Neural cell (in vitro differentiated cells): ENCODE results near the gene ACOT12. TPM values are rescaled to one million over a fixed set of nuclear protein-coding genes. Genes with fewer than 3 reads are reported as not detected.

Experiments used
- H2AFZ ChIP-seq: fragments of 200-600, 300-800 bp; sonication (generic), shearing (Covaris generic); 2 replicates; pipeline ENCODE4 v1.6.0; 2014; ENCODE audit warnings: low read depth, mild to moderate bottlenecking, antibody characterized with exemption, low read length, moderate library complexity
- H3F3A ChIP-seq: fragments of 200-600 bp; shearing (Covaris generic); 2 replicates; pipeline ENCODE4 v1.6.1; 2016; ENCODE audit warnings: mild to moderate bottlenecking, moderate library complexity, mixed read lengths, antibody characterized with exemption, low read length; ENCODE audit not compliant: insufficient read depth, poor library complexity, severe bottlenecking
- H3K27ac ChIP-seq: fragments of 200-600, 300-800 bp; sonication (generic), shearing (Covaris generic); 2 replicates; pipeline ENCODE4 v1.5.1; 2014; ENCODE audit warnings: mild to moderate bottlenecking, low read length, moderate library complexity
- H3K27me3 ChIP-seq: fragments of 300-800, 200-600 bp; sonication (generic), shearing (Covaris generic); 2 replicates; pipeline ENCODE4 v1.6.0; 2014; ENCODE audit warnings: mild to moderate bottlenecking, low read depth, low read length, moderate library complexity; ENCODE audit not compliant: insufficient read depth
- H3K36me3 ChIP-seq: fragments of 300-800, 200-600 bp; sonication (generic), shearing (Covaris generic); 2 replicates; pipeline ENCODE4 v1.5.1; 2014; ENCODE audit warnings: mild to moderate bottlenecking, antibody characterized with exemption, low read length, moderate library complexity; ENCODE audit not compliant: insufficient read depth
- H3K4me2 ChIP-seq: fragments of 300-800, 200-600 bp; sonication (generic), shearing (Covaris generic); 2 replicates; pipeline ENCODE4 v1.6.0; 2014; ENCODE audit warnings: mild to moderate bottlenecking, low read length
- H3K4me3 ChIP-seq: fragments of 300-800, 200-600 bp; sonication (generic), shearing (Covaris generic); 2 replicates; pipeline ENCODE4 v1.5.1; 2014; ENCODE audit warnings: mild to moderate bottlenecking, low read length, moderate library complexity
- H3K79me2 ChIP-seq: fragments of 200-600 bp; shearing (Covaris generic); replicated peaks from 2 replicates; pipeline ENCODE4 v1.6.0; 2014; ENCODE audit warnings: mild to moderate bottlenecking, low read length, moderate library complexity; ENCODE audit not compliant: insufficient read depth
- H3K9ac ChIP-seq: fragments of 300-800, 200-600 bp; sonication (generic), shearing (Covaris generic); 2 replicates; pipeline ENCODE4 v1.6.1; 2016; ENCODE audit warnings: mild to moderate bottlenecking, low read length, mixed read lengths
- H3K9me2 ChIP-seq: fragments of 200-600 bp; shearing (Covaris generic); 2 replicates; pipeline ENCODE4 v1.6.1; 2016; ENCODE audit warnings: mild to moderate bottlenecking, low read length, mixed read lengths; ENCODE audit not compliant: insufficient read depth
- H3K9me3 ChIP-seq: fragments of 200-600, 300-800 bp; sonication (generic), shearing (Covaris generic); 2 replicates; pipeline ENCODE4 v1.6.1; 2016; ENCODE audit warnings: mild to moderate bottlenecking, mixed run types, low read length, moderate library complexity, mixed read lengths
- H4K20me1 ChIP-seq: fragments of 200-600 bp; shearing (Covaris generic); 2 replicates; pipeline ENCODE4 v1.6.1; 2016; ENCODE audit warnings: mild to moderate bottlenecking, mixed run types; ENCODE audit not compliant: insufficient read depth
- EP300 ChIP-seq: fragments of 450-650 bp; conservative IDR thresholded peaks from 2 replicates; pipeline ENCODE4 v1.6.1; 2014; ENCODE audit warnings: antibody characterized with exemption, mild to moderate bottlenecking, moderate library complexity; ENCODE audit not compliant: poor library complexity, severe bottlenecking
- EZH2 ChIP-seq: fragments of 200-600, 300-800 bp; shearing (Covaris generic), sonication (generic); IDR thresholded peaks from 2 replicates; pipeline ENCODE4 v1.6.1; 2014; ENCODE audit warnings: antibody characterized with exemption, low read length, borderline replicate concordance, mild to moderate bottlenecking; ENCODE audit not compliant: insufficient read depth, poor library complexity, severe bottlenecking
- MXI1 ChIP-seq: fragments of 450-650 bp; conservative IDR thresholded peaks from 2 replicates; pipeline ENCODE4 v1.6.1; 2014; ENCODE audit warnings: antibody characterized with exemption, mild to moderate bottlenecking; ENCODE audit not compliant: poor library complexity, severe bottlenecking
- POLR2AphosphoS5 ChIP-seq: IDR thresholded peaks from 2 replicates; pipeline ENCODE4 v1.6.1; 2012
- RAD21 ChIP-seq: fragments of 450-650 bp; conservative IDR thresholded peaks from 2 replicates; pipeline ENCODE4 v1.6.1; 2014; ENCODE audit warnings: antibody characterized with exemption, mild to moderate bottlenecking, moderate library complexity
- SMC3 ChIP-seq: fragments of 450-650 bp; conservative IDR thresholded peaks from 2 replicates; pipeline ENCODE4 v1.6.1; 2014; ENCODE audit warnings: antibody characterized with exemption, mild to moderate bottlenecking, moderate library complexity; ENCODE audit not compliant: poor library complexity
- TAF1 ChIP-seq: IDR thresholded peaks from 2 replicates; pipeline ENCODE4 v1.6.1; 2012; ENCODE audit warnings: low read depth
- polyA plus RNA-seq: library from polyadenylated mRNA; depleted of rRNA; stranded (reverse); fragments of >200 nt; gene quantifications from 2 replicates; pipeline ENCODE4 v1.2.3, GENCODE V29; 2014
- TF ChIP-seq, protein P1 (sequence below): IDR thresholded peaks from 2 replicates; pipeline ENCODE4 v1.6.1; 2012; ENCODE audit warnings: borderline replicate concordance
- TF ChIP-seq, protein P2 (sequence below): fragments of 450-650 bp; IDR thresholded peaks from 2 replicates; pipeline ENCODE4 v1.5.1; 2014; ENCODE audit warnings: antibody characterized with exemption, mild to moderate bottlenecking, moderate library complexity; ENCODE audit not compliant: poor library complexity, severe bottlenecking

Gene ACOT12
- polyA plus RNA-seq, 1 donor from 2014 or later: 1.2 TPM

DNA sequence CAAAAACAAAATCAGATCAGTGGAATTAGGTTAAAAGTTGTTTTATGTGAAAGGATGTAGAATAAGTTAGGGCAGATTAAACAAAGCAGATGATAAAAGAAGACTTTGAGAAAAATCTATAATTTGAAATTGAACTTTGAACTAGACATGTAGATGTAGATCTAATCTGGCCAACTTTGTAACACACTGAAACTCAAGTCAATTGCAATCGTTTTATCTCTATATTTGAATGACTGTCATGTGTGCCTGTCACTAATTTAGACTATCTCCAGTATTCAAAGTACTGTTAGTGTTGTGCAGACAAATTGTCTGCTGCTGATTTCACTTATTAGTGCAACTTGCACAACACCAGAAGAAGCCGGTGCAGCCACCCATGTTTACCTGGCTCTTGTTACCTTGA, 39.8 kb downstream of the ACOT12 start:
- Histone ChIP-seq H3K4me3 (no peak overlapping the region), H3K9ac (no peak overlapping the region), H3K4me2 (no peak overlapping the region), H3K27me3 (no peaks in the 10 kb centered on the region), H3K9me2 (no peaks in the 10 kb centered on the region), H4K20me1 (no peaks in the 10 kb centered on the region), H3K79me2 (no peaks in the 10 kb centered on the region), H3K27ac (no peak overlapping the region), H2AFZ (no peak overlapping the region), H3F3A (no peaks in the 10 kb centered on the region), H3K36me3 (no peaks in the 10 kb centered on the region), H3K9me3 (no peaks in the 10 kb centered on the region)
- TF ChIP-seq TAF1 (no peak), EZH2 (no peak), RAD21 (no peak), EP300 (no peak), POLR2AphosphoS5 (no peak), MXI1 (no peak), SMC3 (no peak)
- TF ChIP-seq, protein P1, sequence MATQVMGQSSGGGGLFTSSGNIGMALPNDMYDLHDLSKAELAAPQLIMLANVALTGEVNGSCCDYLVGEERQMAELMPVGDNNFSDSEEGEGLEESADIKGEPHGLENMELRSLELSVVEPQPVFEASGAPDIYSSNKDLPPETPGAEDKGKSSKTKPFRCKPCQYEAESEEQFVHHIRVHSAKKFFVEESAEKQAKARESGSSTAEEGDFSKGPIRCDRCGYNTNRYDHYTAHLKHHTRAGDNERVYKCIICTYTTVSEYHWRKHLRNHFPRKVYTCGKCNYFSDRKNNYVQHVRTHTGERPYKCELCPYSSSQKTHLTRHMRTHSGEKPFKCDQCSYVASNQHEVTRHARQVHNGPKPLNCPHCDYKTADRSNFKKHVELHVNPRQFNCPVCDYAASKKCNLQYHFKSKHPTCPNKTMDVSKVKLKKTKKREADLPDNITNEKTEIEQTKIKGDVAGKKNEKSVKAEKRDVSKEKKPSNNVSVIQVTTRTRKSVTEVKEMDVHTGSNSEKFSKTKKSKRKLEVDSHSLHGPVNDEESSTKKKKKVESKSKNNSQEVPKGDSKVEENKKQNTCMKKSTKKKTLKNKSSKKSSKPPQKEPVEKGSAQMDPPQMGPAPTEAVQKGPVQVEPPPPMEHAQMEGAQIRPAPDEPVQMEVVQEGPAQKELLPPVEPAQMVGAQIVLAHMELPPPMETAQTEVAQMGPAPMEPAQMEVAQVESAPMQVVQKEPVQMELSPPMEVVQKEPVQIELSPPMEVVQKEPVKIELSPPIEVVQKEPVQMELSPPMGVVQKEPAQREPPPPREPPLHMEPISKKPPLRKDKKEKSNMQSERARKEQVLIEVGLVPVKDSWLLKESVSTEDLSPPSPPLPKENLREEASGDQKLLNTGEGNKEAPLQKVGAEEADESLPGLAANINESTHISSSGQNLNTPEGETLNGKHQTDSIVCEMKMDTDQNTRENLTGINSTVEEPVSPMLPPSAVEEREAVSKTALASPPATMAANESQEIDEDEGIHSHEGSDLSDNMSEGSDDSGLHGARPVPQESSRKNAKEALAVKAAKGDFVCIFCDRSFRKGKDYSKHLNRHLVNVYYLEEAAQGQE: no peak
- TF ChIP-seq, protein P2, sequence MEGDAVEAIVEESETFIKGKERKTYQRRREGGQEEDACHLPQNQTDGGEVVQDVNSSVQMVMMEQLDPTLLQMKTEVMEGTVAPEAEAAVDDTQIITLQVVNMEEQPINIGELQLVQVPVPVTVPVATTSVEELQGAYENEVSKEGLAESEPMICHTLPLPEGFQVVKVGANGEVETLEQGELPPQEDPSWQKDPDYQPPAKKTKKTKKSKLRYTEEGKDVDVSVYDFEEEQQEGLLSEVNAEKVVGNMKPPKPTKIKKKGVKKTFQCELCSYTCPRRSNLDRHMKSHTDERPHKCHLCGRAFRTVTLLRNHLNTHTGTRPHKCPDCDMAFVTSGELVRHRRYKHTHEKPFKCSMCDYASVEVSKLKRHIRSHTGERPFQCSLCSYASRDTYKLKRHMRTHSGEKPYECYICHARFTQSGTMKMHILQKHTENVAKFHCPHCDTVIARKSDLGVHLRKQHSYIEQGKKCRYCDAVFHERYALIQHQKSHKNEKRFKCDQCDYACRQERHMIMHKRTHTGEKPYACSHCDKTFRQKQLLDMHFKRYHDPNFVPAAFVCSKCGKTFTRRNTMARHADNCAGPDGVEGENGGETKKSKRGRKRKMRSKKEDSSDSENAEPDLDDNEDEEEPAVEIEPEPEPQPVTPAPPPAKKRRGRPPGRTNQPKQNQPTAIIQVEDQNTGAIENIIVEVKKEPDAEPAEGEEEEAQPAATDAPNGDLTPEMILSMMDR: no peak

DNA sequence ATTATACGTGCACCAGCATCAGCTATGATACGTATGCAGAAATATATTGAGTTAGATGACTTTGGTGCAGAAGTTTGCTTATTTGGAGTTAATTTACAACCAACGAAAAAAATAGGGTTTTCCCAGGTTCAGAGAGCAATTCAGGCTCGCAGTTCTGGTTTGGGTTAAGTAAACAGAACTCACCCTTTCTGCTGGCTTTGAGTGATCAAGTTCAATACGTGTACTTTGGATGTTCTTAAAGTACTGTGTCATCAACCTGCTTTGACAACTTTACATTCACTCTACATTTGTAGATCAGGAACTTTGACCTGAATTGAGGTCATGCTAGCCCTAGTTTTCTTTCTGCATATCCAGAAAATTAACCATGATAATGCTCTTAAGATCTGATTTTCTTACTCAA, 40.7 kb downstream of the ACOT12 start:
- no peak overlapping the region for H3K9ac ChIP-seq
- TF ChIP-seq EP300: no peak
- no peak for TF ChIP-seq SMC3
- TF ChIP-seq POLR2AphosphoS5: no peak
- TF ChIP-seq TAF1: no peak
- TF ChIP-seq RAD21: no peak
- TF ChIP-seq, protein P1: no peak
- TF ChIP-seq, protein P2: no peak
- no peak for TF ChIP-seq EZH2
- no peak for TF ChIP-seq MXI1

More for the DNA sequence above, 40.7 kb downstream of the ACOT12 start:
- H2AFZ ChIP-seq: no peak overlapping the region
- no peak overlapping the region for H3K4me2 ChIP-seq
- H3K36me3 ChIP-seq: no peaks in the 10 kb centered on the region
- H3K27ac ChIP-seq: no peak overlapping the region
- no peaks in the 10 kb centered on the region for H4K20me1 ChIP-seq
- H3K27me3 ChIP-seq: no peaks in the 10 kb centered on the region
- H3K9me2 ChIP-seq: no peaks in the 10 kb centered on the region
- no peaks in the 10 kb centered on the region for H3F3A ChIP-seq
- H3K9me3 ChIP-seq: no peaks in the 10 kb centered on the region
- no peaks in the 10 kb centered on the region for H3K79me2 ChIP-seq
- no peak overlapping the region for H3K4me3 ChIP-seq
